Measurements from ENCODE around the gene TMEM88.

The TMEM88 gene

DNA sequence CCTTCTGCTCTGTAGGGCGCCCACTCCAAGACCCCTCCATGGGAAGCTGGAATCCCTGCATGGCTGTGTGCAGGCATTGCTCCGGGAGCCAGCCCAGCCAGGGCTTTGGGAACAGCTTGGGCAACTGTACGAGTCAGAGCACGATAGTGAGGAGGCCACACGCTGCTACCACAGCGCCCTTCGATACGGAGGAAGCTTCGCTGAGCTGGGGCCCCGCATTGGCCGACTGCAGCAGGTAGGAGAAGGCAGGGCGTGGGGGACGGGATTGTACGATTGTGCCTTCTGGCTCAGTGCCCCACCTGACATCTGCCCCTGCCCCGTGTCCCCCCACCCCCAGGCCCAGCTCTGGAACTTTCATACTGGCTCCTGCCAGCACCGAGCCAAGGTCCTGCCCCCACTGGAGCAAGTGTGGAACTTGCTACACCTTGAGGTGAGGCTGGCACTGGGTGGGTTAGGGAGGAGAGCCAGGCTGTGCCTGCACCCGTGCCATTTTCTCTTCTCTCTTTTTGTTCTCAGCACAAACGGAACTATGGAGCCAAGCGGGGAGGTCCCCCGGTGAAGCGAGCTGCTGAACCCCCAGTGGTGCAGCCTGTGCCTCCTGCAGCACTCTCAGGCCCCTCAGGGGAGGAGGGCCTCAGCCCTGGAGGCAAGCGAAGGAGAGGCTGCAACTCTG is 8.7 kb upstream of the TMEM88 start:
- TF ChIP-seq, protein P1, sequence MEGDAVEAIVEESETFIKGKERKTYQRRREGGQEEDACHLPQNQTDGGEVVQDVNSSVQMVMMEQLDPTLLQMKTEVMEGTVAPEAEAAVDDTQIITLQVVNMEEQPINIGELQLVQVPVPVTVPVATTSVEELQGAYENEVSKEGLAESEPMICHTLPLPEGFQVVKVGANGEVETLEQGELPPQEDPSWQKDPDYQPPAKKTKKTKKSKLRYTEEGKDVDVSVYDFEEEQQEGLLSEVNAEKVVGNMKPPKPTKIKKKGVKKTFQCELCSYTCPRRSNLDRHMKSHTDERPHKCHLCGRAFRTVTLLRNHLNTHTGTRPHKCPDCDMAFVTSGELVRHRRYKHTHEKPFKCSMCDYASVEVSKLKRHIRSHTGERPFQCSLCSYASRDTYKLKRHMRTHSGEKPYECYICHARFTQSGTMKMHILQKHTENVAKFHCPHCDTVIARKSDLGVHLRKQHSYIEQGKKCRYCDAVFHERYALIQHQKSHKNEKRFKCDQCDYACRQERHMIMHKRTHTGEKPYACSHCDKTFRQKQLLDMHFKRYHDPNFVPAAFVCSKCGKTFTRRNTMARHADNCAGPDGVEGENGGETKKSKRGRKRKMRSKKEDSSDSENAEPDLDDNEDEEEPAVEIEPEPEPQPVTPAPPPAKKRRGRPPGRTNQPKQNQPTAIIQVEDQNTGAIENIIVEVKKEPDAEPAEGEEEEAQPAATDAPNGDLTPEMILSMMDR (conservative IDR thresholded peaks at IDR 0.05; ENCODE audit: low read length): no peak
- no peak overlapping the region for H3K4me3 ChIP-seq (ENCODE audit: low read length)
- no peak for DNase-seq (ENCODE audit: low read depth)

DNA sequence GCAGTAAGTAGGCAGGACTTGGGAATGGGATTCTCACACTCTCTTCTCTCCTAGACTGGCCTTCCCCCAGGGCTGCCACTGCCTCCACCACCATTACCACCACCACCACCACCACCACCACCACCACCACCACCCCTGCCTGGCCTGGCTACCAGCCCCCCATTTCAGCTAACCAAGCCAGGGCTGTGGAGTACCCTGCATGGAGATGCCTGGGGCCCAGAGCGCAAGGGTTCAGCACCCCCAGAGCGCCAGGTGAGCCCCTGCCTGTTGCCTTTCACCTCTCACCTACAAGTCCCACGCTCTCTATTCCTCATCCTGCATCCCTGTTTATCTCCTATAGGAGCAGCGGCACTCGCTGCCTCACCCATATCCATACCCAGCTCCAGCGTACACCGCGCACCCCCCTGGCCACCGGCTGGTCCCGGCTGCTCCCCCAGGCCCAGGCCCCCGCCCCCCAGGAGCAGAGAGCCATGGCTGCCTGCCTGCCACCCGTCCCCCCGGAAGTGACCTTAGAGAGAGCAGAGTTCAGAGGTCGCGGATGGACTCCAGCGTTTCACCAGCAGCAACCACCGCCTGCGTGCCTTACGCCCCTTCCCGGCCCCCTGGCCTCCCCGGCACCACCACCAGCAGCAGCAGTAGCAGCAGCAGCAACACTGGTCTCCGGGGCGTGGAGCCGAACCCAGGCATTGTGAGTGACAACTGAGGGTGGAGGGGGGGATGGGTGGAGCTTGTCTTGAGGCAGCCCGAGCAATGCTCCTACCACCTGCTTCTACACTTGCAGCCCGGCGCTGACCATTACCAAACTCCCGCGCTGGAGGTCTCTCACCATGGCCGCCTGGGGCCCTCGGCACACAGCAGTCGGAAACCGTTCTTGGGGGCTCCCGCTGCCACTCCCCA is 7.9 kb upstream of the TMEM88 start:
- TF ChIP-seq, protein P1 (conservative IDR thresholded peaks at IDR 0.05; ENCODE audit: low read length): no peak
- no peak overlapping the region for H3K4me3 ChIP-seq (ENCODE audit: low read length)
- no peak for DNase-seq (ENCODE audit: low read depth)

DNA sequence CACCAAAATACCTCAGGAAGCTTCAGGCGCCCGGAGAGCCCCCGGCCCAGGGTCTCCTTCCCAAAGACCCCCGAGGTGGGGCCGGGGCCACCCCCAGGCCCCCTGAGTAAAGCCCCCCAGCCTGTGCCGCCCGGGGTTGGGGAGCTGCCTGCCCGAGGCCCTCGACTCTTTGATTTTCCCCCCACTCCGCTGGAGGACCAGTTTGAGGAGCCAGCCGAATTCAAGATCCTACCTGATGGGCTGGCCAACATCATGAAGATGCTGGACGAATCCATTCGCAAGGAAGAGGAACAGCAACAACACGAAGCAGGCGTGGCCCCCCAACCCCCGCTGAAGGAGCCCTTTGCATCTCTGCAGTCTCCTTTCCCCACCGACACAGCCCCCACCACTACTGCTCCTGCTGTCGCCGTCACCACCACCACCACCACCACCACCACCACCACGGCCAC is 6.7 kb upstream of the TMEM88 start:
- DNase-seq (ENCODE audit: low read depth): no peak
- TF ChIP-seq, protein P1 (conservative IDR thresholded peaks at IDR 0.05; ENCODE audit: low read length): no peak
- H3K4me3 ChIP-seq (ENCODE audit: low read length): no peak overlapping the region

DNA sequence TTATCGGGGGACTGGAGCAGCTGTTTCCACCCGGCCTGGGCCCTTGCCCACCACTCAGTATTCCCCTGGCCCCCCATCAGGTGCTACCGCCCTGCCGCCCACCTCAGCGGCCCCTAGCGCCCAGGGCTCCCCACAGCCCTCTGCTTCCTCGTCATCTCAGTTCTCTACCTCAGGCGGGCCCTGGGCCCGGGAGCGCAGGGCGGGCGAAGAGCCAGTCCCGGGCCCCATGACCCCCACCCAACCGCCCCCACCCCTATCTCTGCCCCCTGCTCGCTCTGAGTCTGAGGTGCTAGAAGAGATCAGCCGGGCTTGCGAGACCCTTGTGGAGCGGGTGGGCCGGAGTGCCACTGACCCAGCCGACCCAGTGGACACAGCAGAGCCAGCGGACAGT is 6.1 kb upstream of the TMEM88 start:
- TF ChIP-seq, protein P1 (conservative IDR thresholded peaks at IDR 0.05; ENCODE audit: low read length): no peak
- H3K4me3 ChIP-seq (ENCODE audit: low read length): no peak overlapping the region
- DNase-seq (ENCODE audit: low read depth): no peak

DNA sequence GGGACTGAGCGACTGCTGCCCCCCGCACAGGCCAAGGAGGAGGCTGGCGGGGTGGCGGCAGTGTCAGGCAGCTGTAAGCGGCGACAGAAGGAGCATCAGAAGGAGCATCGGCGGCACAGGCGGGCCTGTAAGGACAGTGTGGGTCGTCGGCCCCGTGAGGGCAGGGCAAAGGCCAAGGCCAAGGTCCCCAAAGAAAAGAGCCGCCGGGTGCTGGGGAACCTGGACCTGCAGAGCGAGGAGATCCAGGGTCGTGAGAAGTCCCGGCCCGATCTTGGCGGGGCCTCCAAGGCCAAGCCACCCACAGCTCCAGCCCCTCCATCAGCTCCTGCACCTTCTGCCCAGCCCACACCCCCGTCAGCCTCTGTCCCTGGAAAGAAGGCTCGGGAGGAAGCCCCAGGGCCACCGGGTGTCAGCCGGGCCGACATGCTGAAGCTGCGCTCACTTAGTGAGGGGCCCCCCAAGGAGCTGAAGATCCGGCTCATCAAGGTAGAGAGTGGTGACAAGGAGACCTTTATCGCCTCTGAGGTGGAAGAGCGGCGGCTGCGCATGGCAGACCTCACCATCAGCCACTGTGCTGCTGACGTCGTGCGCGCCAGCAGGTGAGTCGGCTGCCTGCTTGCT is 5.6 kb upstream of the TMEM88 start:
- TF ChIP-seq, protein P1 (conservative IDR thresholded peaks at IDR 0.05; ENCODE audit: low read length): no peak
- no peak for DNase-seq (ENCODE audit: low read depth)

DNA sequence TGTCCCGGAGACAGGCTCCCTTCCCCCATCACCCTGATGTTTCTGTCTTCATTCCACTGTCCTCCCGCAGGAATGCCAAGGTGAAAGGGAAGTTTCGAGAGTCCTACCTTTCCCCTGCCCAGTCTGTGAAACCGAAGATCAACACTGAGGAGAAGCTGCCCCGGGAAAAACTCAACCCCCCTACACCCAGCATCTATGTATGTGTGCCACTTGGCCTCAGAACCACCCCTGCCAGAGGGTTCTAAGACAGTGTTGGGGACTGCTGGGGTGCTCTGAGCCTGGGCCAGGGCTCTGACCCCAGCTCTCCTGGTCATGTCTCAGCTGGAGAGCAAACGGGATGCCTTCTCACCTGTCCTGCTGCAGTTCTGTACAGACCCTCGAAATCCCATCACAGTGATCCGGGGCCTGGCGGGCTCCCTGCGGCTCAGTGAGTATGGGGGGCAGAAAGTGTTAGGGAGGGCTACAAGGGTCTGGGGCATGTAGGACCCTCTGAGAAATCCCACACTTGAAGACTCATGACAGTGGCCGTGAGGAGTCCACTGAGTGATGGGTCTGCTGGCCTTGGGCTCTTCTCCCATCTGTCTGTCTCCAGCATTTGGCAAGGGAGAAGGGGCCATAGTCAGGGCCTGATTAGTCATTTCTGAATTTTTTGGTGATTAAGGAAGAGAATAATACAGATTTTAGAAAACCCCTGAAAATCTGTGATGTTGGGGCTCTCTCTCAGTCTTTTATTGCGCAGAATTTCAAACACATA is 4.9 kb upstream of the TMEM88 start:
- TF ChIP-seq, protein P1 (conservative IDR thresholded peaks at IDR 0.05; ENCODE audit: low read length): no peak
- no peak for DNase-seq (ENCODE audit: low read depth)
- H3K4me3 ChIP-seq (ENCODE audit: low read length): no peak overlapping the region

More for the DNA sequence above, 5.6 kb upstream of the TMEM88 start:
- H3K4me3 ChIP-seq (ENCODE audit: low read length): no peak overlapping the region

Data from AG10803 (cell line).